T-helper 1 cell treated with Interleukin-12 subunit alpha and Interleukin-12 subunit beta and Interleukin-4 antibody, amounts not matched to agents 30 ng/mL and 1 ng/mL, for 36 hours (primary cell): ENCODE measurements around the gene WDR33. TPM values are rescaled to one million over a fixed set of nuclear protein-coding genes. Genes with fewer than 3 reads are reported as not detected.
"Not testable (repeated sequence)": the region's sequence is repeated elsewhere in the genome, so short reads cannot be mapped to it uniquely, and the experiment has no call there.

ENCODE experiments used
- intact Hi-C: fragments of 100-400 bp; cut with micrococcal nuclease; formaldehyde crosslinking; loops from one replicate; pipeline ENCODE4 v1.15.1; 2024
- total RNA-seq: library from RNA; stranded (reverse); gene quantifications from 2 replicates; pipeline ENCODE4 v1.2.3, GENCODE V29; 2022

WDR33 gene
- 75.7 and 79.3 TPM in 2 replicates for total RNA-seq

DNA sequence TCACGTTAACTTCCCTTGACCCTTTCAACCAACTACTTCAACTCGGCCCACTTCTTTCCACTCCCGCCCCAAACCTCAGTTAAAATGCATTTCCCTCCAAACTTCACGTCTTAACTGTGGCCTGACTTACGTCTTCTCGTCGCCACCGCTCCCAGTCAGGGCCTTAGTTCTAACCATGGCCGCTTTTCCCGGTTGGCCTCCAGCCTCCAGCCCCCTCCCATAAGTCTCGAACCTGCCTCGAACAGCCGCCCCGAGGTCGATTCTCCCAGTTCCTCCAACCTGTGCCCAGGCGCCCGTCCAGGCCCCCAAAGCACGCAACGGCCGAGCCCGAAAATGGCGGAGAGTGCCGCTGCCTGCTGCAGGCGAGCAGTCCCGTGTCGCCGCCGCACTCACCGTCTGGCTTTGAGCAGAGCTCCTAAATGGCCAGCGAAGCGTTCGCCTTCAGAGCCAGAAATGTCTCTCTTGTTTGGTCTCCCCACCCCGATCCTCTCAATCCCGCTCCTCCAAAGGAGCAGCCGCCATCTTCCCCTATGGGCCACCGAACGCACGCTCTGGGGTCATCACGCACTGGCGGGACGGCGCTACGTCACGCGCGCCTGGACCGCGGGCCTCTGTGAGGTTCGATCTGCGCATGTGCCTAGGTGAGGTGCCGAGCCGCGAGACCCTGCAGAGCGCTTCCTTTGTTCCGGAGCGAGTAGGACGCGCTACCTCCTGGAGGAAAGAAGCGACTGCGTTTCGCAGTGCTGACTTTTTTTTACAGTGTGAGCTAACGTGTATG lies at the start of gene WDR33:
TSS of gene WDR33 (minus strand) at position 553 of the 778 bp plus-strand sequence. CDS start 40,190 bp downstream, outside the sequence.
- intact Hi-C loops = loop anchor here (1.0 to 5.0 kb wide), 8 partner anchors 18 to 519 kb away; partner anchors contain the start of genes ERCC3, IWS1, SAP130 and UGGT1

DNA sequence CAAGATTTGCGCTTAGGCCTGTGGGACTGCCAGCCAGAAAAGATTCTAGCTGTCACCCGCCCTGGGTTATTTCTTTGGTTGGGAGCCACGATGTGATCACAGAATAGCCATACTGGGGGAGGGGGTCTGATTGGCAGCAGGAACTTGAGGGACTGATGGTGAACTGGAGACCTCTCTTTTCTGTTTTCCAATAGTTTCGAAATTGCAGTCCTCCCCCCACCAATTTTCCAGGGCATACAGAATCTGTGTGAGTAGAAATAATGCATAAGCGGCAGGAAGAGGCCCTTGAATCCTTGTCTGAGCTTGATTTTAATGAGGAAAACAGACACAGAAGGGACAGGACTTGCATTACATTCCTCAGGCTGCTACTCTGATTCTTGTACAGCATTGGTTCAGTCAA lies 49.2 kb upstream of the WDR33 start:
- intact Hi-C loops = no loop called here

DNA sequence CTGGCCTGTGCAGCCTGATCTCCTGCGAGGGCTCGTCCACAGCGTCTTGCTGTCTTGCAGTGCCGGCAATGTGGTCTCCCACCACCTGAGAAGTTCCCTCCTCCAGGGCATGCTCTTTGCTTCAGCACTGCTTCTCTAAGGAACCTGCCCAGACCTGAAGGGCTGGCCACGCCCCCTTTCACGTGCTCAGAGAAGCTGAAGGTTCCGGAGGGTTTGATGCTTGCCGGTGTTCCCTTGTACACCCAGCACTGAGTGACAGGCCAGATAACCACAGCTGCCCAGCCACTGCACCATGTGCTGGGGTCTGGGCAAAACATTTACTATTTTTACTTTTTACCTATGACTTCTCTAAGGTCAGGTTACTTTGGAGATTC lies 48.7 kb upstream of the WDR33 start:
- intact Hi-C loops = loop anchor here (2.0 to 10.0 kb wide), 2 partner anchors 455 to 471 kb away; partner anchors contain the start of gene HS6ST1

DNA sequence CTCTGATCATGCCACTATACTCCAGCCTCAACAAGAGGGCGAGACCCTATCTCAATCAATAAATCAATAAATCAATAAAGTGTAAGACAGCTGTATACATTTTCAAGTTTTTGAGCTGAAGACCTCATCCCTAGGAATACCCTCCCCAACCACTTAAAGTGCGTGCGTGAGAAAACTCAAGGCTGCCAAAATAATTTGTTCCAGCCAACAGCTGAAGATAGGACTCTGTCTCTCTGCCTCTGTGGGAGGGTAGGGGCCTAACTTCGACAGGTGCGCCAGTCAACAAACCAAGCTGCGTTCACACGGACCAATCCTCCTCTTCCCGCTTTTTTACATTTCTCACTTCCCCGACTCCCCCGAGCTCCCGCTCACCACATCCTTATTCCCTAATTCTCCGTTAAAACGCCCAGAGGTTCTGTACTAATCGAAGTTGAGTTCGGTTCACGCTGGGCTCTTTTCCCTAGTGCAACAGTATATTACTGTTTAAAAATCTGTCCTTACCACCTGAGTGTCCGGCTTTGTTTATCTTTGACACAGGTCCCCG lies 46.4 kb upstream of the WDR33 start:
- intact Hi-C loops = loop anchor here (1.0 to 10.0 kb wide), 4 partner anchors 27 to 457 kb away; partner anchors contain the start of genes HS6ST1, IWS1 and WDR33

DNA sequence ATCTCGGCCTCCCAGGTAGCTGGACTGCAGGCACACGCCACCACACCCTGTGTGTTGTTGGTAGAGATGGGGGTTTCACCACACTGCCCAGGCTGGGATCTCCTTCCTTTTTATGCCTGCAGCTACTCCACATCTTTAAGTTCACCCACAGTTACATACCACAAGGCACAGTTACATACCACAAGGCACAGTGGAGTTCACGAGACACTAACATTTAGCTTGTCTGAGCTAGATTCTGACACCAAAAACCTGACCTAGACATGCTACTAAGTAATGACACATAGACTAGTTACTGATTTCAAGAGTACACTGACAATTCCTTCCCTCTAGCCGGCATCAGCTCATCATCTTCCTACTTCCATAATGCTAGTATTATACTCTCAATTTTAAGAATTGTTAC lies 42.7 kb upstream of the WDR33 start:
- intact Hi-C loops = loop anchor here (10.0 kb wide), 1 partner anchor 461 kb away; the partner anchor contains the start of gene HS6ST1

DNA sequence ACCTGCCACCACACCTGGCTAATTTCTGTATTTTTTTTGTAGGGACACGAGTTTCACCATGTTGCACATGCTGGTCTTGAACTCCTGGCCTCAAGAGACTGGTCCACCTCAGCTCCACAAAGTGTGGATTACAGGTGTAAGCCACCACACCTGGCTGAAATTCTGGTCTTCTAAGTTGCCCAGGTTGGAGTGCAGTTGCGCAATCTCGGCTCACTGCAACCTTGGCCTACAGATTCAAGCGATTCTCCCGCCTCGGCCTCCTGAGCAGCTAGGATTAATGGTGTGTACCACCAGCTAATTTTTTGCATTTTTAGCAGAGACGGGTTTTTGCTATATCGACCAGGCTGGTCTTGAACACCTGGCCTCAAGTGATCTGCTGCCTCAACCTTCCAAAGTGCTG lies 41.4 kb upstream of the WDR33 start:
- intact Hi-C loops = loop anchor here (10.0 kb wide), 1 partner anchor 462 kb away; the partner anchor contains the start of gene HS6ST1

DNA sequence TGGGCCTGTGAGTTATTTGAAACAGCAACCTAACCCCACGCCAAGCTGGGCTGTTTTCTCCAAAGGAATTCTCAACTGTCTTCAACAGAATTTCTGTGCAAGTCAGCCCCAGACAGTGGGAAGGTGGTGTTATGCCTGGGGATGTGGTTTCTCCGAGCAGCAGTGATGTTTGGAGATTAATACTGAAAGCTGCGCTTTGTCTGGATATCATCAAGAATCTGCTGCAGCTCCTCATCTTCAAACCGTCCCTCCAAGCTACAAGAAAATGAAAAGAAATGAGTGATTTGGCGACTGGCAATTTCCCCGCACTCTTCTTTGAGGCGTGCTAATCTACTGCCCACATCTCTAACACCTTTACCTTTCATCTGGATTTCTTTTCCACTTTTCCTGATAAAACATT lies 37.0 kb upstream of the WDR33 start:
- intact Hi-C loops = no loop called here

DNA sequence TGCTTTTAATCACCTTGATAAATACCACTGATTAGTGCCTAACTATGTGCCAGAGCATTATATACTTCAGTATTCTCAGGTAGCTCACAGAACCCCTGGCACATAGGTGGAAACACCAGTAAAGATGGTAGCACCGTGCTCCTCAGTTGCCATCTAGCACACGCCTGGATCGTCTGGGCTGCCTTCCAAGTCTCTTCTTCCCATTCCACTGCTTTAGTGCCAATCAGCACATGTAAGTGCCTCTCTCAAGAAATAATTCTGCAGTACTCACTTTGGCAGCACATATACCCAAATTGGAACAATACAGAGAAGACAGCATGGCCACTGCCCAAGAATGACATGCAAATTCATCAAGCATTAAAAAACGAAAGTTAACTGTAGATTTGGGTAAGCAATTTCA lies 34.0 kb upstream of the WDR33 start:
- intact Hi-C loops = no loop called here

DNA sequence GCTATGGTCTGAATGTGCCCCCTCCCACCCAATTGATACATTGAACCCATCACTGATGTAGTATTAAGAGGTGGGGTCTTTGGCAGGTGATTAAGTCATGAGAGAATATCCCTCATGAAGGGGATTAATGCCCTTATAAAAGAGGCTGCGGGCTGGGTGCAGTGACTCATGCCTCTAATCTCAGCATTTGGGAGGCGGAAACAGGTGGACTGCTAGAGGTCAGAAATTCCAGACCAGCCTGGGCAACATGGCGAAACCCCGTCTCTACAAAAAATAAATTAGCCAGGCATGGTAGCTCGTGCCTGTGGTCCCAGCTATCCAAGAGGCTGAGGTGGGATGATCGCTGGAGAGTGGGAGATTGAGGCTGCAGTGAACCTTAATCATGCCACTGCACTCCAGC lies 32.7 kb upstream of the WDR33 start:
- intact Hi-C loops = no loop called here

DNA sequence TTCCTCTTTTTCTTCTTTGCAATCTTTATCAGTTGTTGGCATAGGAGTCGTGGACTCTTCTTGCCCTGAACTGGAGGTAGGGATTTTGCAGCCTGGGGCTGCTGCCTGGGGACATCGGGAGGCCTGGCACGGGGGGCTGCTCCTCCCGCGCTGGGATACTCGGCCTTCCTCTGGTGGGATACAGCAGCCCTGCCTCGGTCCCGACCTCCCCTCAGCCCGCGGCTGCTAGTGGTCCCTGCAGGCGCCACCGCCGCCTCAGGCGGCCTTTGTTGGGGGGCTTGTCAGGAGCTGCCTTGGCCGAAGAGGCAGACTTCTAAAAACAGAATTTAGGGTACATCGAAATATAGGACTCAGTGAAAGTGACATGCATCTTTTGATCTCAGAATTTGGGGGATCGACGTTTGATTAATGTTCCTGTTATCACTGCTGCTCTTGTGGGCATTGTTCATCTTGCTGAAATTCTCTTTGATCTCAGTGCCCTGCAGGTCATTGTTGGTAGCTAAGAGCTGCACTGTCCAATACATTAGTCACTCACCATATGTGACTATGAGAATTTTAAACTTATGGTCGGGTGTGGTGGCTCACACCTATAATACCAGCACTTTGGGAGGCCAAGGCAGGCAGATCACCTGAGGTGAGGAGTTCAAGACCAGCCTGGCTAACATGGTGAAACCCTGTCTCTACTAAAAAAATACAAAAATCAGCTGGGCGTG lies 30.7 kb upstream of the WDR33 start:
- intact Hi-C loops = no loop called here

DNA sequence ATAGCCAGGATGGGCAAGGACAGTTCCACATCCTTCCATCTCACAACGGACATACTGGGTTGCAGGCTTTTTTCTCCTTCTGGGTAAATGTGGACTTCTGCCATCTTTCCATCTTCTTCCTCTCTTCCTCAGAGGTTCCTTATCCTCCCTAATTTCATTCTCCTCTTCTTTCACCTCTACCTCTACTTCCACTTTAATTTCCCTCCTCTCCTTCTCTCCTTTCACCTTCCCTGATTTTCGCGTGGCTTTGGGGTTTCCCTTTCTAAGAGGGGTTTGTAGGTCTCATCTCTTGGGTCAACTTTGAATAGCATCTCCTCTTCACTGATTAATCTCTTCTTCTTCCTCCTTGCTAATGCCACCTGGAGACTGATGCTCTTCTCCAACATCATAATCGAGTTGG lies 29.9 kb upstream of the WDR33 start:
- intact Hi-C loops = no loop called here

DNA sequence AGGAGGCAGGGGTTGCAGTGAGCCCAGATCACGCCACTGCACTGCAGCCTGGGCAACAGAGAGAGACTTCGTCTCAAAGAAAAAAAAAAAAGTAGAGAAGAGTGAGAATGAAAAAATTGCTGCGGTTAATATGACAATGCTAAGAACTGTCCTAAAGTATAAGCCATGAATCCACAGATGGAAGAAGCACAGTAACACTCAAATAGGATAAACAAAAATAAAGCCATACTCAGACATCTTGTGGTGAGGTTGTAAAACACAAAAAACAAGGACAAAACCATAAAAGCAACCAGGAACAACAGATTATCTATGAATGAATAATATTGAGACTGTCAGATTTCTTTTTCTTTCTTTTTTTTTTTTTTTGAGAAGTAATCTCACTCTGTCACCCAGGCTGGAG lies 24.0 kb upstream of the WDR33 start:
- intact Hi-C loops = no loop called here

DNA sequence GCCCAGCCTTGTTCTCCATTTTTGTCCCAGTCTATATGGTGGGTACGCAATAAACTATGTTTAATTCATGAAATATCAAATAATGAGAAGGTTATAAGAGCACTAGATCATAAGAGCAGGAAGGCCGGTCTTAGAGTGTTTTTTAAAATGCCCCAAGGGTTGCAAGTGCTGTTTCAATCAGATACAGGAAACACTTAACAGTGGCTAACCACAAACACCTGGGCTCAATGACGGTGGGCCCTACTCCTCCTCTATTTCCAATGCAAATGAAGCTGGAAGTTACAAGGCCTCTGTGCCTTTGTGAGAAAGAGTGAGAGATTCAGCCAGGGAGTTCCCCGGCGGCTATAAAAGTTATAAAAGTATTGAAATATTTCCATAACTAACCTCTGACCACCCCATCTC lies 18.9 kb upstream of the WDR33 start:
- intact Hi-C loops = loop anchor here (1.0 kb wide), 2 partner anchors 19 to 27 kb away; partner anchors contain the start of gene WDR33

DNA sequence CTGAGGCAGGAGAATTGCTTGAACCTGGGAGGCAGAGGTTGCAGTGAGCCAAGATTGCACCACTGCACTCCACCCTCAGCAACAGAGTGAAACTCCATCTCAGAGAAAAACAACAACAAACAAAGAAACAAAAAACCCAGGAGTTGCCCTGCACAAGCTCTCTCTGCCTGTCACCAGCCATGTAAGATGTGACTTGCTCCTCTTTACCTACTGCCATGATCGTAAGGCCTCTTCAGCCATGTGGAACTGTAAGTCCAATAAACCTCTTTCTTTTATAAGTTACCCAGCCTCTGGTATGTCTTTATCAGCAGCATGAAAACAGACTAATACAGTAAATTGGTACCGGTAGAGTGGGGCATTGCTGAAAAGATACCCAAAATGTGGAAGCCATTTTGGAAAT lies 15.7 kb upstream of the WDR33 start:
- intact Hi-C loops = not testable (repeated sequence)

DNA sequence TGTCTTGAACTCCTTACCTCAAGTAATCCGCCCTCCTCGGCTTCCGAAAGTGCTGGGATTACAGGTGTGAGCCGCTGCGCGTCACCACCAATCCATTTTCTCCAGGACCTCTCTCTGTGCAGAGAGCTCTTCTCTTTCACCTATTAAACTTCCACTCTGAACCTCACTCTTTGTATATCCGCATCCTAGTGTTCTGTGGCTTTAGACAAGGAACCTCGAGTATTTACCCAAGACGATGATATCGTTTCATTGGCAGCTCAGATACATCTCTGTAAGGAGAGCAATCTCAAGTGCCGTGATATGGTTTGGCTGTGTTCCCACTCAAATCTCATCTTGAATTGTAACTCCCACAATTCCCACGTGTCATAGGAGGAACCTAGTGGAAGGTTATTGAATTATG lies 15.1 kb upstream of the WDR33 start:
- intact Hi-C loops = no loop called here

DNA sequence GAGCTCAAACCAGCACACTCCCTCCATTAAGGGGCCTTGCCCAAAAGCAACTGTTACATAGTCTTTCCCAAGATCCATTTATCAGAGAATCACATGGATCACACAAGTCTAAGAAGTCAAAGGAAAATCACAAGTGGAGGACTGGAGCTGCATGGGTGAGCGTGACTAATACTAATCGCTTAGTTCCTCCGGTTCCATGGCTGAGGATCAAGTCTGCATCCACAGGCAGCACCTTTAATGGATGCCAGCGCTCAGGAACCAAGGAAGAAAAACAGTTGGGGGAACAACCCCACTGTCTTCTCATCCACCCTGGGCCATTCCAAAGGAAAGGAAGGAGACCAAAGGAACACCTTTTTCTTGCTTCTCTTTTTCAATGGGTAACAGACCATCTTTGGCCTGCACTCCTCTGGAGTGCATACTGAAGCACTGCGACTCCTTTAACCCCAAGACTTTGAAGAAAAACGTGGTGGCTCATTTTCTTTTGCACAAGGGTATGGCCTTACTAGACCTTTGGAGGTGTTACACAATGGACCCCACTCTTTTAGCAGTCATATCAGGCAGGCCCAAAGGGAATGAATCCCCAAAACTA lies 9.2 kb upstream of the WDR33 start:
- intact Hi-C loops = no loop called here

DNA sequence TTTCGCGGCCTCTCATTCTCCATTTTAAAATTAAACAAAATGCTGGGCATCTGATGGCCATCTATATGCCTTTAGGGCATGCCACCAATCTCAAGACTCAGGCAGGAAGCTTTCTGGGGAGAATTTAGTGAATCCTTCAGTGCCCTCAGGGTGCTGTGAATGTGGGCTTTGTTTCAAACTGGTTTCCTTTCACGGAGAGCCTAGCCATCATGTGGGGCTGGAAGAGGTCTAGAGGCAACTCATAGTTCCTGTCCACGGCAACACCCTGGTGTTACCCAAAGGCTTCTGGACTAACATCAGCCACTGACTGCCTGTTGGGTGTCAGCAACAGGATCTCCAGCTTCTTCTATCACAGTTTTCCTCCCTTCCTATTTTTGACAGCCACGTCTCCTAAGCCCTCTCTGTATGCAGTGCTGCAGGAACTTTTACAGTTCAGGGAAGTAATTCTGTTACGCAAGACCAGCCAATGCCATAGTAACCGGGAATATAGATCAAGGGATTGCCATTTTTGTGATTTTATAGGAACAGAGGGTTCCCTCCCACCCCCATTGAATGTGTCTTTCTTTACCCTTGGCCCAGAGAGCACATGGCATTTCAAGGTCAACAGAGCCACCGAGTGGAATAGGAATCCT lies 7.9 kb upstream of the WDR33 start:
- intact Hi-C loops = no loop called here

DNA sequence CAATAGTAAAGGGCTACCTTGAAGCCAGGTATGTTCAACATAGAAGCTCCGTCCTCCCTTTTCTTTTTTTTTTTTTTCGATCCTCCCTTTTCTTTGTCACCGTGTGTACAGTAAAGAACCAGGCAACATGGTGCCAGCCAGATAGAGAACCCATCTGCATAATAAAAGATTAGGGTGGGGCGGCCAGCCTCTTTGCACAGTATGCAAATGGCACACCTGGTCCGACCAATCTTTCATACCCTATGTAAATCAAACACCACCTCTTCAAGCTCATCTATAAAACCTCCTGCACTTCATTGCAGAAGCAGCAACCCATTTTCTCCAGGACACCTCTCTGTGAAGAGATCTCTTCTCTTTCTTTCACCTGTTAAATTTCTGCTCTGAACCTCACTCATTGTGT lies 7.3 kb upstream of the WDR33 start:
- intact Hi-C loops = no loop called here

DNA sequence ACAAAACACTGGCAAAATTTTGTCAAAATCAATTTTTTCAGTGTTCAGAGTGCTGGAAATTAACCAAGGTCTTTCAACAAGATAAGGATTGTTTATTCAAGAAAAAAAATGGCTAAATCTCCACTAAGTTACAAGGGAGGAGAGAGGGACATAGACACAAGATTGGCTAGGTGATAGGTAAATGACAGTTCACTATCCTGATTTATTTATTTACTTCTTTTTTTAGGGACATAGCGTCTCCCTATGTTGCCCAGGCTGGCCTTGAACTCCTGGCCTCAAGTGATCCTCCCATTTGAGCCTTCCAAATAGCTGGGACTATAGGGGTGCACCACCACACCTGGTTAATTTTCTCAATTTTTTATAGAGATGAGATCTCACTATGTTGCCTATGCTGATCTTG lies 3.7 kb upstream of the WDR33 start:
- intact Hi-C loops = loop anchor here (5.0 kb wide), 2 partner anchors 63 to 522 kb away; partner anchors contain the start of gene ERCC3

DNA sequence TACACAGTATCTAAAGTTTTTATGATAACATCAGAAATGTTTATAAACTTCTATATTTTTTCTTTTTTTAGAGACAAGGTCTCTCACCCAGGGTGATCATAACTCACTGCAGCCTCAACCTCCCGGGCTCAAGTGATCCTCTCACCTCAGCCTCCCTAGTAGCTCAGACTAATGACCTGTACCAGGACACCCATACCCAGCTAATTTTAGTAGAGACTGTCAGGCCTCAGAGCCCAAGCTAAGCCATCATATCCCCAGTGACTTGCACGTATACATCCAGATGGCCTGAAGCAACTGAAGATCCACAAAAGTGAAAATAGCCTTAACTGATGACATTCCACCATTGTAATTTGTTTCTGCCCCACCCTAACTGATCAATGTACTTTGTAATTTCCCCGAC lies 1.5 kb upstream of the WDR33 start:
- intact Hi-C loops = loop anchor here (5.0 kb wide), 2 partner anchors 65 to 520 kb away; partner anchors contain the start of gene ERCC3
